NCI-H187 (cell line): ENCODE results near the gene MISP3.

Source experiments
- DNase-seq, 2 experiments: peaks; one replicate each; lab custom pipeline; 2025; lab: John Stamatoyannopoulos, UW

The MISP3 gene

DNA sequence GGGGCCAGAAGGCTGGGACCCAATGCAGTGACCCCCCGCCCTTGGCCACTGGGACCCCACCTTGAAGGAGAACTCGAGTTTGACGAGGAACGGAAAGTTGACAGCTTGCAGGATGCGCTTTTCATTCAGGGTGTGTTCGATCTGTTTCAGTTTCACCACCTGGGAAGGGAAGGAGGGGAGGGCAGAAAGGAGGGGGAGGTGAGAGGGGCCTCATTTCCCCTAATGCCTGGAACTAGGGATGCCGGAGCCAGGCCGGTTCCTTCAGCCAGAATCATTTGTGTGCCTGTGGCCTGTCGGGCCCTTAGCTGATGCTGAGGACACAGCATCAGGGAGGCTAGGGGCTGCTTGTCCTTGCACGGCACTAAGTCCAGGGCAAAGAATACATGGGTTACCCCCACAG is 30.2 kb downstream of the MISP3 start:
- DNase-seq = no peak

DNA sequence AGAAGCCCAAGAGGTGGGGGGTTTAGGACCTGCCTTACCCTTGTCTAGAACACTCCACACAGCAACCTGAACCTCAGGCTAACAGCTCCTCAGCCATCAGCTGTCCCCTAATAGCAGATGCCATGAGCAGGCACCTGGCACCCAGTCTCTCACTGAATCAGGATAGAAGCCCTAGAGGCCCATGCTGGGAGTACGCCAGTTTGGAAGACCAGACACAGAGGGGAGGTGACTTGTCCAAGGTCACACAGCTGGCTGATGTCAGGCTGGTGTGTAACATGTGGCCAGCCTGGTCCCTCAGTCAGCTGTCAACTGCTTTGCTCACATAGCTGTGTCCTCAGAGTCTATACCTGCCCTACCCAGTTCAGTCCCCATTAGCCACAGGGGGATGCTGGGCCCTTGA is 30.7 kb downstream of the MISP3 start:
- no peak for DNase-seq

DNA sequence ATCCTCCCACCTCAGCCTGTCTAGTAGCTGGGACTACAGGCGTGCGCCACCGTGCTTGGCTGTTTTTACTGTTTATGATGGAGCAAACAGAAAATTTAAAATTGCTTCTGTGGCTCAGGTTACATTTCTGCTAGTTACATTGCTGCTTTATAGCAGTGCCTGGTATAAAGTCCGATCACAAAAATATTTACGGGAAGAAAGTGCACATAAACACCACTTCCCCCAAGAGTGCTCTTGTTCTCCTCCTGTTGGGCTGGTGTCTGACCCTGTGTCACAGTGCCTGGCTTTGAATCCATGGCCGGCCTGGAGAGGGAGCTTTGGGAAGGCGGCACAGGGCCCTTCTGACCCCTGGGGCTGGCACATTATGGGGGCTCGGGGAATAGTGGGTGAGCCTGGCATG is 33.1 kb downstream of the MISP3 start:
- DNase-seq = no peak

DNA sequence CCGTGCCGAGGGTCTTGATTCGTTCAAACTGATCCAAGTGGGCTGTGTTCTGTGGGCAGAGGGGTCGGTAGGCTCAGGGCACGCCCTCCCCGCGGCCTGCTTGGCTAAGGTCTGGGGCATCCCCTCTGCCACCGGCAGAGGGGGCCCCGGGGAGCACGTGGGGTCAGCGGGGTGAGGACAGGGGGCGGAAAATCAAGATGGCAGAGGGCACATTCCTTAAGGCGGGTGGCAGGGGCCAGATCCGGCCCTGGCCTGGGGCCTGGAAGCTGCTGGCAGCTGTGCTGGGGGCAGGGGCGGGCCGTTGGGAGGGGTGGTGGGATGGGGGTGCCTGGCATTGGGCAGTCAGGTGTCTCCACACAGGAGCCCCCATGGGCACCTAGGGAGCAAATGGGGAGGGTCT is 34.3 kb downstream of the MISP3 start:
- no peak for DNase-seq

DNA sequence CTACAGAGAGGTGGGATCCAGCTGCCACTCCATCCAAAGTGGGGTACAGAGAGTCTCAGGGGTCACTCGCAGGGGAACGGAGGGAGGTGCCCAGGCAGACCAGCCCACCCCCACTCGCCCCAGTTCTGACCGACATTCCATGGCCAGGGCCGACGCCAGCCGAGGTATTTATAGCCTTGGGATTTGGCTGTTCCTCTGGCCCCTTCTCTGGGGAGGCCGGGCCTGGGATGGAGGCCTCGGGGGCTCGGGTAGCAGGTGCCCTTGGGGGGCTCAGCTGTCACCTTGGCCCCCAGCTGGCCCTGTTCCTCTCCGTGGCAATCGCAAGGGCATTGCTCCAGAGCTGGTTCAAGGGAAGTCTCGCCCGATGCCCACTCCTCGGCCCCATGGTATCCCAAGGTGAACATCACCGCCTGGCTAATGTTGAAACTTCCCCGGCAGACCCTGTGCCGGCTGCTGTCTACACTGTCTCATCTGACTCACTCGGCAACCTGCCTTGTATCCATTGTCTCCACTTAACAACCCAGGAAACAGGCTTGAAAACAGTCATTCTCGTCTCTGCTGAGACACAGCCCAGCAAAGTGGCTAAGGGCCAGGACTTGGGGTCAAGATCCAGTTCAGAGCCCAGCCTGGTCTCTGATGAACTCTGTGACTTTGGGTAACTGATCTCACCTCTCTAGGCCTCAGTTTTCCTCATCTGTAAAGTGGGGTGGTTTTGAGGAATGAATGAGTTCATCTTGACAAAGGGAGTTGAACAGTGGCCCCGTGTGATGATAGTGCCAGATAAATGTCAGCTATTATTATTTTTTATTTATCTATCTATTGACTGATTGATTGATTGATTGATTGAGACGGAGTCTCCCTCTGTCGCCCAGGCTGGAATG is 35.2 kb downstream of the MISP3 start:
- no peak for DNase-seq

DNA sequence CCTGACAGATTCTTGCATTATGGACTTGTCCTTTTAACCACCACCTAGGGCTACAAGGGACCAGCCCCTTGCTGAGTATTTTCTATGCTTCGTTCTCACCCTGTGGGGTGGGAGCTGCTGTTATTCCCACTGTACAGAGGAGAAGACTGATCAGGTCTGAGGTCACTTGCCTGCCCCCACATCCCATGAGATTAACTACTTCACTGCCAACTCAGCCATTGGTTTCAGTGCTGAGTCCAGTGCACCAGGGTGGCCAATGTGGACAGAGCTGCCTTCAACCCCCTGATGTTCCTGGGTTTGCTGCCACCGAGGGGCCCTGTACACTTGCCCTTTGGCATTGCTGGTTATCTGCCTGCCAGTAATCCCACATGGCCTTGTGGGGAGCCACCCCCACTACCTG is 38.1 kb downstream of the MISP3 start:
- no peak for DNase-seq

DNA sequence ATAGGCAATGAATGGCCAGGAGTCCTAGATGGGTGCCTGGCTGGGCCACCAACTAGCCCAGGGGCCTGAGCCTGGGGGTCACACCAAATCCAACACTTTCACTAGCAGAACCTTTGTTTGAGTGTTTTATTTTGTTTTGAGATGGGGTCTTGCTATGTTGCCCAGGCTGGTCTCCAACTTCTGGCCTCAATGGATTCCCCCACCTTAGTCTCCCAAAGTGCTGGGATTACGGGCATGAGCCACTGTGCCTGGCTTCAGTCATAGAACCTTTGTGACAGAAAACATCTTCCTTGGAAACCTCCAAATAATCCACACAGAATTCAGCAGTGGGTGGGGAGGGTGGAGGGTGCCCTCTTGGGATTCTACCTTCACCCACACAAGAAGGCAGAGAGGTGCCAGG is 38.9 kb downstream of the MISP3 start:
- DNase-seq = no peak

DNA sequence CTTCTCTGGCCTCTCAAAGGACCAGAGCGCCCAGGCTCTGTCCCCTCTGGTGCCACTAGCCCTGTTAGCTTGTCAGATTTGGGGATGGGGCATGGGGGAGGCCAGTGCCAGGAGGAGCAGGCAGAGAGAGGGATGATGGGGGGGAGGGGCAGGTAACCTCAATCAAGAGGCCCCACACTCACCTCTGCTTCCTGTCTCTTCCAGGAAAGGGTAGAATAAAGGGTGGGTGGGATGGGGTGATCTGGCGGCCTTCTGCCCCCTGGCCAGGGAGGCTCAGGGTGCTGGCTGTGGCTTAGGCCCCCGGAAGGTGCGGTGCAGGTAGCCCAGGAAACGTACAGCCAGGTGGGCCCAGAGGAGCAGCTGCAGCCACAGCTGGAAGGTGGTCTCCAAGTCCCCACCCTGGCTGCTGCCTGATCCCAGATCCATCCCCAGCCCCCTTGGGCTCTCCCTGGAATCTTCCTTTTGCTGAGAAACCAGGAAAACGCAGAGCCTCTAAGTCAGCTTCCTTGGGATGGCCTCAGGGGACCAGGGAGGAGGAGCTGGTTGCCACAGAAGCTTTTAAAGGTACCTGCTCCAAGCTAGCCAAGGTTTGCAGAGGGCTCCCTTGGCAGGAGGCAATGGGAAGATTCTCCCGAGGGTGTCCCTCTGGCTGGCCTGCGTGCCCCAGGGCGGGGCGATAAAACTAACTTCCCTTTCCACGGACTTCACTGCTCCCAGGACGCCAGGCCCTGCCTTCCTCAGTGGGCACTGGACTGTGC is 39.6 kb downstream of the MISP3 start:
- DNase-seq = no peak

DNA sequence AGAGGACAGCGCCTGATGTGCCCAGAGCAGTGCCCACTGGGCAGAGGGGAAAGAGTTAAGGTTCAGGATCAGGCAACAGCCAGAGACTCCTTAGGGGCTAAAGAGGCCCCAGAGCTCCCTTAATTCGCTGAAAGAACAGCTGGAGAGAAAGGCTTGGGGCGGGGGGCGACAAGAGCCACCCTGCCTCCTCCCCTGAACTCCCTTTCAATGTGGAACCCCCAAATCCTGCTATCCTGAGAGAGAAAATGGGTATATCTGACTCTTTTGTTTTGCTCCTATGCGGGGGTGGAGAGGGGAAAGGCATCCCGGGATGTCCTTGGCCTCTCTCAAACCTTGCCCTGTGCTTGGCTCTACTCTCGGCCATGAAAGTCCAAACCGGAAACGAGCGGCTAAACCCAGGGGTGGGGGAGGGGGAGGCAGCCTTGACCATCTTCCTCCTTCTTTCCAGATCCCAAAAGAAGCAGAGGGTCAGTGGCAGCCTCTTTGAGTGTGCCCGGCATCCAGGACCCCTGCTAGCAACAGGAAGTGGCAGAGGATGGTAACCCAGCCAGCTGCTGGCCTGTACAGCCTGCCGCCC is 40.3 kb downstream of the MISP3 start:
- no peak for DNase-seq

DNA sequence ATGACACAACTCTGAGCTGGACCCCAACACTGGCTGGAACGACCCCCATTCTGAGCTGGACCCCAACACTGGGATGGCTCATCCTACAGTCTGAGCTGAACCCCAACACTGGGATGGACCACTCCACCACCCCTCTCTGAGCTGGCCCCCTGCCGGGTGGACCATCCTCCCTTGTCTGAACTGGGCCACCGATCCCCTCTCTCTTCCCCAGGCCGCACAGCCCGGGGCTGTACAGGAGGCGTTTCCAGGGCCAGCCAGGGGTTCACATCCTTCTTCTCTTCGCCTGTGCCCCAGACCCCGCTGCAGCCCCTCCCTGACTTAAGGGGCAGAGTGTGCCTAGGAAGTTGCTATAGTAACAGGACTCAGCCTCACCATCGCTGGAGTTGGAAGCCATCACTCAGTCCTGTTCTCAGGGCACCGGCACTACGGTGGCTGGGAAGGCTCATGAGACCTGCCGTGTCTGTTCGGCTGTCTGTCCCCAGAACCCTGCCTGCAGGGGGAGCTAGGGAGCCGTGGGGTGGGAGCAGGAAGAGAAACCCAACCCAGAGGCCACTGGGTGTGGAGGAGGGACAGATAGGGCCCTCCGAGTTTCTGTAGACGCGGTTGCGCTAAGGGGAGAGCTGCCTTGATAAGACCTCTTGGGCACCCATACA is 41.3 kb downstream of the MISP3 start:
- no peak for DNase-seq

DNA sequence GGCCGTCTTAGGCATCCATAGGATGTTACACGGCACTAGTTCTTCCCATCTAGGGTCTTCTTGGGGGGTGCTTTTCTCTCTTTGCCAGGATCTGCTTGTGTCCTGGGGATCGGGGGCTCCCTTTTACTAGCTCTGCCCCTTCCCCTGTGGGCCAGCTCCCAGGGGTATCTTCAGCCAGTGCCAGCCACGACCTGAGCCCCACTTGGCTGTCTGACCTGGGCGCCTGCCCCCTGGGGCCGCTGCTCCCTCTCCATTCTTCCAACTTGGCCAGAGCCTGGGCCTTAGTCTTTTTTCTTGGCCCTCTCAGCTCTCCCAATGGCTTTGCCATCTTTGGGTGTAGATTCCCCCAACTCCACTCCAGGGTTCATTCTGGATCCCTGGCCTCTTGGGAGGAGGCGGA is 41.9 kb downstream of the MISP3 start:
- no peak for DNase-seq

DNA sequence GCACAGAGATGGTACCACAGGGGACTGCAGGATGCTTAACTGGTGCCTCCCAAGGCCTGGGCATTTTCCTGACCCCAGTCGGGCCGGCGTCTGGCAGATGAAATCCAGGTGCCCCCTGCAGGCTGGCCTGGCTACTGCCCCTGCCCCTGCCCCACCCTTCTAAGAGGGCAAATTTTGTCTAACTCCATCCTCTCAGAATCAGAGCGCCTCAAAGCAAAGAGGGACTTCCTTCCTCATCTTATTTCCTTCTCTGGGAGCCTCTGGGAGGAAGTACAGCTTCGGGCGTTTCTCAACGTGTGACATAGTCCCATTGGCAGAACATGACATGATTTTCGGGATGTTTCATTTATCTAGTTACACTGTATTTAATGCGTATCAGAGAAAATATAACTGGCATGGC is 42.3 kb downstream of the MISP3 start:
- DNase-seq = no peak

DNA sequence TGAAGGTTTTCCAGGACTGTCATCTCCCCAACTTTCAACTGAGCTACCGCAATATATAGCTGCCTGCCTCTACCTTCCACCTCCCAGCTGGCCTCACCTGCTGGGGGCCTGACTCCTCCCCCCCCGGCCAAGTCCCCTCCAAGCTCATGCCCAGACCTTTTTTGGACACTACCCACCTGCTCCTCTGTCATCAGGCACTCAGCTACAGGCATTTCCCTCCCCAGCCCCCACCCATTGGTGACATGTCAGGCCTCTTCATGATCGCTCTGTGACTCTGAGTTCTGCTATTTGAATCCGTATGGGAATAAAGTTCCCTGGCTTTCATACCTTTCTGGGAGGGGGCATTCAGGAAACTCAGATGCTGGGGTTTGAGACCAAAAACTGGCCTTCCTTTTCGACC is 43.2 kb downstream of the MISP3 start:
- no peak for DNase-seq

DNA sequence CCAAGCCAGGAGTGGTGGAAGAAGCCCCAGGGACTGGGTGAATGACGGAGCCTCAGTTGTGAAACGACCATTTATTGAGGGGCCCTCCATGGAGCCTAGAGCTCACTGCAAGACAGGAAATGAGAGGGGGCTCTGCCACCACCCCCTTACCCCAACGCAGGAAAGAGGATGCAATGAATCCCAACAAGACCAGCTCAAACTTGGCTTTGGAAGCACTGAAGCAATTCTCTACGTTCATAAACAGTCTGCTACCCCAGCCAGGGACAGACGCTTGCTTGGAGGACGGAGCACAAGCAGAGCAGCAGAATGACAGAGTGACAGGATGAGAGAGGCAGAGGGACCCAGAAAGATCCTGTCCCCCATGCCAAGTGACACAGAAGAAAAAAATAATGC is 43.9 kb downstream of the MISP3 start:
- no peak for DNase-seq

DNA sequence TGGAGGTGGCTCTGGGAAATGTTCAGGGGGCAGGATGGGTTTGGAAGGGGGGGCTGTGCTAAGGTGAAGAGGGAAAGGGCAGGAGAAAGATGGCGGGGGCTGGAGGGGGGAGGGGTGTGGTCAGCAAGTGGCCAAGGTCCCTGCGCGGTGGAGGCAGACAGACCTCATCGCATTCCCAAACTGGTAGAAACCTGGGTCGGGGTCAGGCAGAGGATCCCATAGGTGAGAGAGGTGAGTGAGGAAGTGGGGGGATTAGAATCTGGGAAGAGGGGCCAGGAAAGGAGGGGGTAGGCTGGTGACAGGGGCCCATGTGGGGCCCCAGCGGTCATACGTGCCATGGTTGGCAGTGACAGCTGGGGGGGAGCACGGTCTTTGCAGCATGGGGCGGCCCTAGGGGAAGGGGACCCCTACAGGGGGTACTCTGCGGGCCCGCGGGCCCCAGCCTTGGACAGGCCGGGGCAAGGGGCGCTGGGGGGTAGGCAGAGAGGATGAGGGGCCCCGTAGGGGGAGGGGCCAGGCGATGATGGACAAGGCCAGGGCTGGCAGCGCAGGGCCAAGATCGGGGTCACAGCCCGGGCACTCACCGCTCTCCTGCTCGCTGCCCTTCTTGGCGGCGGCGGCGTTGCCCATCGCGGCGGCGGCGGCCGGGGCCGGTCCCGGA is 44.5 kb downstream of the MISP3 start:
- no peak for DNase-seq

DNA sequence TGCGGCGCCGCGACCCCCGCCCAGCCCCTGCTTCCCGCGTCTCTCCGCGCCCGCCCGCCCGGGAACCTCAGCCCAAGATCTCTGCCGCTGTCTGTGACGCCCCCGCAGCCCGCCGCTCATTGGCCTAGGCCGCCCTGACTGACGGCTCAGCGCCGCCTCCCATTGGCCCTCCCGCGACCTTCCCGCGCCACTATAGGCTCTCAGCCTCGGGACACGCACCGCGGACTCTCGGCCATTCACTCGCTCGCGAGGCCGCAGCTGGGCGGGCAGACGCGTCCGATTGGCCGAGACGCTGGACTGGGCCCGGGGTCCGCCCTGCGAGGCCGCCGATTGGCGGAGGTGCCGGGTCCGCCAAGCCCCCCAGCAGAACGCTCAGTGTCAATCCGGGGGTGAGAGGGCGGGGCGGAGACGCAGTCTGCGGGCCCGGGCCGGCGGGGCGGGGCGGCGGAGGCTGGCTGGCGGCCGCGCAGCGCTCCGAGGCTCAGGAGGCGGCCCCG is 45.1 kb downstream of the MISP3 start, which contains the start of gene PRKACA:
PRKACA (minus strand) TSS at position 95 of the 497 bp plus-strand sequence. CDS start 215 bp downstream, outside the sequence.
- peak; percentile 75 to 91 for DNase-seq

DNA sequence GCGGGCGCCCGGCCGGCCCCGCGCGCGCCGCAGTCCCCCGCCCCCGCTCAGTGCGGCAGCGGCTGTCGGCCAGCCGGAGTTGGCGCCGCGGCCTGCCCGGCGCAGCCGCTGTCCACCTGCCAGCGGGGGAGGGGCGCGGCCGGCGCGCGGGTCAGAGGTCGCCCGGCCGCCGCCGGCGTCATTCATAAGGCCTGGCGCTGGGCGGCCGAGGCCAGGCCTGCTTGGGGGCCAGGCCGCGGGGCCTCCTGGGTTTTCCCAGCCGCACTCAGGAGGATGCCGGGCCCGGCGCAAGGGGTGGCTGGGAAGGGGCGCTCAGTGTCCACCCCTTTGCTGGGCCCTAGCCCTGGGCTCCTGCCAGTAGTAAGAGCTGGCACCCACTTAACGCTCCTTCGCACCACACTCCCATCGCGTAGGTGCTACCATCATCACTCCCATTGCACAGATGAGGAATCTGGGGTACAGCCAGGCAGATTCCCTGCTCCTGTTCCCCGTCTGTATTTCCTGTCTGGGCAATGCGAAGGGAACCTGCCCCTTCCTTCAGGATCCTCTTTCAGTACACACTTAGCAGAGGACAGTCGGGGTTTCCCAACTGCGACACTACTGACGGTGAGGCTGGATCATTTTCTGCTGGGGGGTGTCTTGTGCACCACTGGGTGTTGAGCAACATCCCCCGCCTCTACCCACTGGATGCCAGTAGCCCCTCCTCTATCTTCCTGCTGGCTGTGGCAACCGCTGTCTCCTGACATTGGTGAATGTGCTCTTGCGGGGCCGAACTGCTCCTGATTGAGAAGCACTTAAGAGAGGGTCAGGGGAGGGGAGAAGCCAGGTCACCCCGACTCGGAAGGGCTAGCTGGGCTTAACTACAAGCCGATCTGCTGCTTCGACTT is 45.8 kb downstream of the MISP3 start:
- peak in 1 of 2 experiments; percentile 3 for DNase-seq

DNA sequence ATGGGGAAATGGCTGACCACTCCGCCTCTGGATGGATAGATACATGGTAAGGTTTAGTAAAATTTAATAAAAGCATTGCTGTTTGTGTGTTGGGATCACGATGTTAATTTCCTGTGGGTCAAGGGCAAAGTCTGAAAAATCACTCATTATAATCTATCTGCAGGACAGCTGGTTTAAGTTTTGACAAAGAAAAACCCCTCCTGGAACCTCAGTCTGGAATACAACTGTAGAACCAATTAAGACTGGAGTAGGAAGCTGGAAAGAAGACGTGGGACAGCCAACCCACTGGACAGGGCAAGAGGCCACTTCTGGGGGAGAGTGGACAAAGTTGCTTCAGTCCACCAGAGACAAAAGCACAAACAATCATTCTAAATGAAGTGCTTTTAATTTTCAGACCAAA is 46.6 kb downstream of the MISP3 start:
- DNase-seq = no peak

DNA sequence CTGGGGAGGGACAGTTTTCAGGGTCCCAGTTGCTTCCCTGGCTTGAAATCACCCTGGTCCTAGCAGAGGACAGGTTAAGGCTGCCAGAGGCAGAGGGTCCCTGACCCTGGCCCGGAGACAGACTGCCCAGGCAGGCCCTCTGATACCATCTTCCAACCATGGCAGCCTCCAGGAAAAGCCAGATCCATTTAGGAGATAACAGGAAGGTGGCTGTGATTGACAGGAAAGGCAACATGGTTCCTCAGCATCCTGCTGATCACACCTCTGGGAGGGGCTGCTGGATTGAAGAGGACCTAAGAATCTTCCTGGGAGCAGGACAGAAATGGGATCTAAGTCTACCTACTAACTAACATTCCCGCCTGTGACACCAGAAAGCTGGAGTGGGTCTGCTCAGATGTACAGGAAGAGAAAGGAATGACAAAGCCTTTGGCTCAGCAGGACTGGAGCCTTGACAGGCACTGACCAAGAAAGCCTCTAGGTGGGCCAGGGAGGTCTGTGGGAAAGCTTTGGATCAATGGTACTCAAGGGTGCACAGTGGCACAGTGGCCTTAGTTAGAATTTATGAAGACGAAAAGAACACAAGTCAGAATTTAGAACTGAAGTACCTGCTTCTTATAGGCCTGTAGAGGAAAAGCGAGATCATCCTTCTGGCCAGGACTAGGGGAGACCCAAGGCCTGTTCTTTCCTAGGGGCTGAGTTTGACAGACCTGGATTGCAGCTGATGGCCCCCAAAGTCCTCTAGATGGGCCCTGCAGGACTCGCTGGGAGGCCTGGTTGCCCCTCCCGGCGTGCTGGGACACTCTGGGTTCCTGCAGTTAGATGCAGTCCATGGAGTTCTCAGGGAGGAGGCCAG is 47.3 kb downstream of the MISP3 start:
- no peak for DNase-seq

DNA sequence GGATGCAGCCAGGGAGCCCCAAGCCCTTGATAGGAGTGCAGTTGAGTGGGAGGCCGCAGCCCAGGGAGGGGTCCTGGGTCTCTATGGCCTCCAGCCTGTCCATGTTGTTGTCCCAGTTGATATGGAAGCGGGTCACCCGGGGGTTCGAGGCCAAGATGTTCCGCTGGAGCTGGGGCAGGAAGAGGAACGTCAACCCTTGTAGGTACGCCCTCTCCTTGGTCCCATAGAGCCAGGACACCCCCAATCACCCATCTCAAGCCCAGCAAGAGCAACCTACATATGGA is 47.9 kb downstream of the MISP3 start:
- no peak for DNase-seq
